Ovary (tissue), 9 donors: ENCODE data around the gene UGGT2. TPM values are rescaled to one million over a fixed set of nuclear protein-coding genes. Genes with fewer than 3 reads are reported as not detected.

Experiments
- DNase-seq, 5 donors: peaks; one replicate each; pipeline ENCODE4 v3.0.0-alpha.2; 2019 to 2020
- H3K27ac ChIP-seq, 2 donors: fragments of 200-600 bp; one replicate each; pipeline versions ENCODE4 v1.5.1 to v1.8.0; 2019 to 2022
- H3K27me3 ChIP-seq: fragments of 200-600 bp; one replicate; pipeline ENCODE4 v1.8.0; 2022
- H3K36me3 ChIP-seq: fragments of 200-600 bp; sonication (generic); one replicate; pipeline ENCODE4 v1.5.1; 2019
- H3K4me1 ChIP-seq: one replicate; pipeline ENCODE4 v1.8.1; 2013; ENCODE audit warnings: mild to moderate bottlenecking, moderate library complexity; ENCODE audit not compliant: insufficient read depth
- H3K4me3 ChIP-seq: fragments of 200-600 bp; sonication (generic); one replicate; pipeline ENCODE4 v1.5.1; 2017
- H3K9me3 ChIP-seq, 2 donors: fragments of 200-600 bp in 1 of 2; sonication (generic) in 1 of 2; one replicate each; pipeline versions ENCODE4 v1.5.1 to v1.8.1; 2013 to 2019; ENCODE audit warnings: mild to moderate bottlenecking in 1 of 2, moderate library complexity in 1 of 2
- CTCF ChIP-seq, 3 donors: fragments of 450-650 bp in 2 of 3; fragments of 200-600 bp in 1 of 3; IDR thresholded peaks; one replicate each; pipeline versions ENCODE4 v1.5.1 to v1.8.0; 2016 to 2022; ENCODE audit warnings: antibody characterized with exemption in 3 of 3, mild to moderate bottlenecking in 1 of 3
- EP300 ChIP-seq: sonication (generic); formaldehyde crosslinking; IDR thresholded peaks from one replicate; pipeline ENCODE4 v1.6.1; 2017; ENCODE audit warnings: antibody characterized with exemption
- POLR2A ChIP-seq: fragments of 450-650 bp; IDR thresholded peaks from one replicate; pipeline ENCODE4 v1.6.1; 2017; ENCODE audit warnings: antibody characterized with exemption, mild to moderate bottlenecking, moderate library complexity
- WGBS, 3 donors: extraction: QIAGEN DNeasy Blood & Tissue Kit in 1 of 3; methylation state at CpG; one replicate each; pipeline versions ENCODE4 v1.1.5 to v1.1.7; 2013 to 2017; 5-methylcytosine and 5-hydroxymethylcytosine counted together
- intact Hi-C, 4 donors: fragments of 100-400 bp; cut with DNase I; formaldehyde crosslinking; loops; one replicate each; pipeline versions ENCODE4 v1.11.0 to v1.15.1; 2022 to 2023
- polyA plus RNA-seq, 2 donors: library from polyadenylated mRNA; stranded (reverse); fragments of 200-250 nt in 1 of 2; fragments of 350-450 nt in 1 of 2; fragmentation: Illumina TruSeq in 1 of 2; extraction: RNeasy Lipid Tissue Mini Kit (QIAGEN cat#74804) in 1 of 2; gene quantifications; one replicate each; pipeline ENCODE4 v1.2.3, GENCODE V29; 2013 to 2014
- total RNA-seq, 7 donors: library from RNA; depleted of rRNA in 2 of 7; stranded (reverse); fragments of >200 nt in 2 of 7; fragmentation: NEBNext Ultra II Directional in 3 of 7; extraction: Animal tissue kit (Norgen Biotek cat#: 25700) in 3 of 7; gene quantifications; one replicate each; pipeline versions ENCODE4 v1.1.0 to v1.2.4, GENCODE V29; 2016 to 2023
- donor health status: DM: no; HTN: no; CAD: no; lungs with moderate emphysema.
- donor health status: DM: no; HTN: no; CAD: no.
- donor health status: Bipolar disorder and iron deficiency.
- donor health status: DM: yes; HTN: yes; CAD: no.
- donor health status: DM: no; HTN: no; CAD: no.
- donor health status: DM: yes; HTN: yes; CAD: no.

The UGGT2 gene
- total and polyA plus RNA-seq, 9 donors = 7.7 to 52.6 (median 28.9) TPM

GRCh38 chr13:96018135-96018534, 35.1 kb downstream of the UGGT2 start:
- Histone ChIP-seq H3K4me3 (no peak overlapping the region), H3K36me3 (no peaks in the 10 kb centered on the region), H3K27ac (no peak overlapping the region), H3K4me1 (no peaks in the 10 kb centered on the region), H3K27me3 (no peaks in the 10 kb centered on the region), H3K9me3 (peaks cover 0 to 10% of the 10 kb centered on the region in 2 donors)
- DNase-seq = no peak
- WGBS, 3 donors = 95 to 97% (median 96%) methylated on average over 3 of the region's 3 CpGs
- intact Hi-C loops = no loop called here
- no peak for TF ChIP-seq CTCF (IDR thresholded peaks at IDR 0.05)
- TF ChIP-seq POLR2A = no peak
- no peak for TF ChIP-seq EP300

GRCh38 chr13:96011291-96011872, 41.8 kb downstream of the UGGT2 start:
- Histone ChIP-seq H3K27ac (no peak overlapping the region), H3K27me3 (no peaks in the 10 kb centered on the region), H3K4me1 (no peaks in the 10 kb centered on the region), H3K9me3 (peaks cover 0 to 7% of the 10 kb centered on the region in 2 donors), H3K4me3 (no peak overlapping the region), H3K36me3 (no peaks in the 10 kb centered on the region)
- intact Hi-C loops = no loop called here
- no peak for DNase-seq
- WGBS, 3 donors = 61 to 76% (median 69%) methylated on average over 1 of the region's 1 CpG
- TF ChIP-seq EP300 (no peak), CTCF (IDR thresholded peaks at IDR 0.05) (no peak), POLR2A (no peak)

GRCh38 chr13:96003304-96003703, 49.9 kb downstream of the UGGT2 start:
- H3K27ac ChIP-seq = no peak overlapping the region
- H3K4me3 ChIP-seq = no peak overlapping the region
- DNase-seq = no peak
- intact Hi-C loops = no loop called here
- H3K9me3 ChIP-seq = no peaks in the 10 kb centered on the region
- TF ChIP-seq EP300 (no peak), POLR2A (no peak), CTCF (IDR thresholded peaks at IDR 0.05) (no peak)
- H3K27me3 ChIP-seq = no peaks in the 10 kb centered on the region
- H3K36me3 ChIP-seq = no peaks in the 10 kb centered on the region
- no peaks in the 10 kb centered on the region for H3K4me1 ChIP-seq

- Histone ChIP-seq H3K27me3 (no peaks in the 10 kb centered on the region), H3K27ac (no peak overlapping the region), H3K9me3 (no peaks in the 10 kb centered on the region), H3K36me3 (no peaks in the 10 kb centered on the region), H3K4me3 (no peak overlapping the region), H3K4me1 (no peaks in the 10 kb centered on the region)
- TF ChIP-seq EP300 = no peak
- TF ChIP-seq POLR2A = no peak
- no peak for TF ChIP-seq CTCF (IDR thresholded peaks at IDR 0.05)
- intact Hi-C loops = no loop called here
- 88 to 96% (median 90%) methylated on average over 4 of the region's 4 CpGs for WGBS, 3 donors
- no peak for DNase-seq
Measured at GRCh38 chr13:96002322-96003131, 50.7 kb downstream of the UGGT2 start.
